ENCODE measurements around the gene OSBPL3. TPM values are rescaled to one million over a fixed set of nuclear protein-coding genes. Genes with fewer than 3 reads are reported as not detected.
A peak's percentile ranks its signal among the peaks of the same experiment; 100 is the strongest.

OSBPL3 gene
- total and polyA plus RNA-seq, 2 donors from 2014 or later, result 8.6 to 40.5 TPM

DNA sequence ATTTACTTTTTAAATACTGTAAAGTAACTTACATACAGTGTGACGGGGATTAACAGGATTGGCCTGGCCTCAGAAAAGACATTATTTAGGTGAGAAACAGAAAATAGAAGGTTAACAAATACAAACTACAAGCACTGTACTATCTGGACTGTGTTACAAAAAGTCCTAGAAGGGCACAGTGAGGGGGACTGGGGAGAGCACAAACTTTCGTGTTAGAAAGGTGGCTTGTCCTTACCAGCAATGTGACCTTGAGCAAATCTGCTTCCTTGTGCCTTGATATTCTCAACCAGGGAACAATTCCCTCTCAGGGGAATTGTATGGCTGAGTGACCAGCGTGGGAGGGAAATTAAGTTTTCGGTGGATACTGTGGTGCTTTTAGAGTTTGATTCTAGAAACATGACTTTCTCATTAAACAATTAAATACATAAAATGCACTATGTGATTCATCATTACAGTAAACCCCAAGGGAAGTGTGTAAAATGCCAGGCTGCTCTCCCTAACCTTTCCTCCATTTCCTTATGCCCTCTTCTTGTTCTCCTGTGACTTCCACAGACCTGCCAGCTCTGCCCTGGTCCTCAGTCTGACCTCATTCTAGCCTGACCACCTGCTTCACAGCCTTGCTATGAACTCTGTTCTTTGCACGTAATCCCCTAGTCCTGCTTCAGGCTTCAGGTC is 57.7 kb downstream of the OSBPL3 start:
- intact Hi-C loops (cut with DNase I), result no loop called here
- H3K9ac ChIP-seq (ENCODE audit: low read length in 3 of 3), result peak overlapping the region in 1 of 3 donors; percentile 22
- TF ChIP-seq, protein P1, sequence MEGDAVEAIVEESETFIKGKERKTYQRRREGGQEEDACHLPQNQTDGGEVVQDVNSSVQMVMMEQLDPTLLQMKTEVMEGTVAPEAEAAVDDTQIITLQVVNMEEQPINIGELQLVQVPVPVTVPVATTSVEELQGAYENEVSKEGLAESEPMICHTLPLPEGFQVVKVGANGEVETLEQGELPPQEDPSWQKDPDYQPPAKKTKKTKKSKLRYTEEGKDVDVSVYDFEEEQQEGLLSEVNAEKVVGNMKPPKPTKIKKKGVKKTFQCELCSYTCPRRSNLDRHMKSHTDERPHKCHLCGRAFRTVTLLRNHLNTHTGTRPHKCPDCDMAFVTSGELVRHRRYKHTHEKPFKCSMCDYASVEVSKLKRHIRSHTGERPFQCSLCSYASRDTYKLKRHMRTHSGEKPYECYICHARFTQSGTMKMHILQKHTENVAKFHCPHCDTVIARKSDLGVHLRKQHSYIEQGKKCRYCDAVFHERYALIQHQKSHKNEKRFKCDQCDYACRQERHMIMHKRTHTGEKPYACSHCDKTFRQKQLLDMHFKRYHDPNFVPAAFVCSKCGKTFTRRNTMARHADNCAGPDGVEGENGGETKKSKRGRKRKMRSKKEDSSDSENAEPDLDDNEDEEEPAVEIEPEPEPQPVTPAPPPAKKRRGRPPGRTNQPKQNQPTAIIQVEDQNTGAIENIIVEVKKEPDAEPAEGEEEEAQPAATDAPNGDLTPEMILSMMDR (IDR thresholded peaks at IDR 0.05; ENCODE audit: borderline replicate concordance, extremely low read depth, insufficient read depth), result no peak
- no peaks in the 10 kb centered on the region for H3K9me3 ChIP-seq (ENCODE audit: control insufficient read depth in 2 of 3, insufficient read depth in 1 of 3, low read length in 3 of 3)
- FAIRE-seq, result no peak
- H3K36me3 ChIP-seq (ENCODE audit: control insufficient read depth in 2 of 3, insufficient read depth in 3 of 3, low read length in 3 of 3), result no peaks in the 10 kb centered on the region
- no peaks in the 10 kb centered on the region for H3K27me3 ChIP-seq (ENCODE audit: control insufficient read depth, insufficient read depth, low read length)
- peak in 1 of 5 donors; percentile 29 for DNase-seq
- peak overlapping the region; percentile 78 to 81 for H3K27ac ChIP-seq (ENCODE audit: low read depth in 2 of 2, low read length in 2 of 2)
- no peak overlapping the region for H3K4me3 ChIP-seq (ENCODE audit: low read length in 3 of 3)
- H3K4me1 ChIP-seq (ENCODE audit: control insufficient read depth in 2 of 3, insufficient read depth in 2 of 3, low read depth in 1 of 3, low read length in 3 of 3), result peaks cover 0 to 10% (median 0%) of the 10 kb centered on the region in 3 donors

DNA sequence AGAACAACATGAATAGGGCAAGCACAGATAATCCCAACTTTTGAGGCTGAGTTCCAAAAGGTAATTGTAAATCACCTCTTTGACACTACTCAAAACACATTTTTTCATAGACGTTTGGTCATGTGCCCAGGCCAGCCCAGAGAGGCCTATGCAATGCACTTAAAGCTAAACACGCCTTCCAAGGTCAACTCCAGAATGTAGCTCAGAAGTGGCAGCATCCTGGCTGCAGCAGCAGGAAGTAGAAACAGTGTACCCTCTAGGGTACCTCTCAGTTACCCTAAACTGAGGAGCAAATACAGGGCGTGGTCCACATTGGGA is 58.7 kb downstream of the OSBPL3 start:
- peaks cover 0 to 10% (median 0%) of the 10 kb centered on the region in 3 donors for H3K4me1 ChIP-seq (ENCODE audit: control insufficient read depth in 2 of 3, insufficient read depth in 2 of 3, low read depth in 1 of 3, low read length in 3 of 3)
- TF ChIP-seq, protein P1 (IDR thresholded peaks at IDR 0.05; ENCODE audit: borderline replicate concordance, extremely low read depth, insufficient read depth), result no peak
- DNase-seq, result no peak
- H3K27me3 ChIP-seq (ENCODE audit: control insufficient read depth, insufficient read depth, low read length), result no peaks in the 10 kb centered on the region
- peak overlapping the region in 1 of 3 donors; percentile 22 for H3K9ac ChIP-seq (ENCODE audit: low read length in 3 of 3)
- FAIRE-seq, result no peak
- intact Hi-C loops (cut with DNase I), result no loop called here
- no peaks in the 10 kb centered on the region for H3K9me3 ChIP-seq (ENCODE audit: control insufficient read depth in 2 of 3, insufficient read depth in 1 of 3, low read length in 3 of 3)
- H3K36me3 ChIP-seq (ENCODE audit: control insufficient read depth in 2 of 3, insufficient read depth in 3 of 3, low read length in 3 of 3), result no peaks in the 10 kb centered on the region
- no peak overlapping the region for H3K4me3 ChIP-seq (ENCODE audit: low read length in 3 of 3)
- H3K27ac ChIP-seq (ENCODE audit: low read depth in 2 of 2, low read length in 2 of 2), result peak overlapping the region; percentile 78 to 79

DNA sequence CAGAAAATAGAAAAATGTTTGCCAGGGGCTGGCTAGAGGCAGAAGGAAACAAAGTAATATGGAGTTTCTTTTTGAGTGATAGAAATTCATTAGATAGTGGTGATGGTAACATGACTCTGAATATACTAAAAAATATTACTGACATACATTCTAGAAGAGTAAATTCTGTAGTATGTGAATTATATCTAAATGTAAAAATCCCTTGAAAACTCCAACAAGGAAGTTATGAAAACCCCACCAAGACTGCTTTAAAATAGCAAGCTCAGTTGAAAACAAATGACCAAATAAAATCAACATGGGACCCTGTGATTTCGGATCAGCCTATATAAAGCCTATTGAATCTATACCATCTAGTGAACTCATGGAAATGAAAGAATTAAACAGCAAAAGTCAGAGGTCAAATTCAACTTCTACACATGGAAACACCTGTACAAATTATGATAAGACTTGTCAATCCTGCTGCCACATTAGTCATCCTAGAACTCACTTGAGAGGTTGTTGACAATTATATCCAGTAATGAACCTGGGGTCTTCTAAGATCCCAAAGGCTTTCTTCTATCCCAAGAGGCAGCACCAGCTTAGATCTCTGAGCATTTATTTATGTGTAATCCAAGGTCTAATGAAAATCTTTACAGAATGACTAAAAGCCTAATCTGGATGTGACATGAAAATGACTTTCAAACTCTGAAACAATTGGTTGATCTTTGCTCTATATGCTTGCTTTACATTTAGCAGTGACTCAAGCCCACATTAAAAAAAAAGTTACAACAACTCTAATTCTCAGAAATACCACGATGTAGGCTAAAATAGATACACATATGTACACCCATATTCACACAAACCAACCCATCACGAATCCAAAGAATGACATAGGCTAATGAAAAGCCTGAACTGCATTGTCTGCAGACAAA is 59.3 kb downstream of the OSBPL3 start:
- FAIRE-seq (no peak), DNase-seq (no peak)
- TF ChIP-seq, protein P1 (IDR thresholded peaks at IDR 0.05; ENCODE audit: borderline replicate concordance, extremely low read depth, insufficient read depth), result no peak
- no peak overlapping the region for H3K9ac ChIP-seq (ENCODE audit: low read length in 3 of 3)
- H3K36me3 ChIP-seq (ENCODE audit: control insufficient read depth in 2 of 3, insufficient read depth in 3 of 3, low read length in 3 of 3), result no peaks in the 10 kb centered on the region
- H3K9me3 ChIP-seq (ENCODE audit: control insufficient read depth in 2 of 3, insufficient read depth in 1 of 3, low read length in 3 of 3), result no peaks in the 10 kb centered on the region
- intact Hi-C loops (cut with DNase I), result no loop called here
- no peaks in the 10 kb centered on the region for H3K27me3 ChIP-seq (ENCODE audit: control insufficient read depth, insufficient read depth, low read length)
- H3K27ac ChIP-seq (ENCODE audit: low read depth in 2 of 2, low read length in 2 of 2), result peak overlapping the region; percentile 78 to 79
- peaks cover 0 to 10% (median 0%) of the 10 kb centered on the region in 3 donors for H3K4me1 ChIP-seq (ENCODE audit: control insufficient read depth in 2 of 3, insufficient read depth in 2 of 3, low read depth in 1 of 3, low read length in 3 of 3)
- no peak overlapping the region for H3K4me3 ChIP-seq (ENCODE audit: low read length in 3 of 3)

Data from kidney (tissue), 14 donors.